ENCODE results near the gene MAT2A. TPM values are rescaled to one million over a fixed set of nuclear protein-coding genes. Genes with fewer than 3 reads are reported as not detected.

MAT2A gene
- total RNA-seq (2014; rRNA removed; shearing (Covaris generic)), result 30.6 and 52.6 TPM in 2 replicates

DNA sequence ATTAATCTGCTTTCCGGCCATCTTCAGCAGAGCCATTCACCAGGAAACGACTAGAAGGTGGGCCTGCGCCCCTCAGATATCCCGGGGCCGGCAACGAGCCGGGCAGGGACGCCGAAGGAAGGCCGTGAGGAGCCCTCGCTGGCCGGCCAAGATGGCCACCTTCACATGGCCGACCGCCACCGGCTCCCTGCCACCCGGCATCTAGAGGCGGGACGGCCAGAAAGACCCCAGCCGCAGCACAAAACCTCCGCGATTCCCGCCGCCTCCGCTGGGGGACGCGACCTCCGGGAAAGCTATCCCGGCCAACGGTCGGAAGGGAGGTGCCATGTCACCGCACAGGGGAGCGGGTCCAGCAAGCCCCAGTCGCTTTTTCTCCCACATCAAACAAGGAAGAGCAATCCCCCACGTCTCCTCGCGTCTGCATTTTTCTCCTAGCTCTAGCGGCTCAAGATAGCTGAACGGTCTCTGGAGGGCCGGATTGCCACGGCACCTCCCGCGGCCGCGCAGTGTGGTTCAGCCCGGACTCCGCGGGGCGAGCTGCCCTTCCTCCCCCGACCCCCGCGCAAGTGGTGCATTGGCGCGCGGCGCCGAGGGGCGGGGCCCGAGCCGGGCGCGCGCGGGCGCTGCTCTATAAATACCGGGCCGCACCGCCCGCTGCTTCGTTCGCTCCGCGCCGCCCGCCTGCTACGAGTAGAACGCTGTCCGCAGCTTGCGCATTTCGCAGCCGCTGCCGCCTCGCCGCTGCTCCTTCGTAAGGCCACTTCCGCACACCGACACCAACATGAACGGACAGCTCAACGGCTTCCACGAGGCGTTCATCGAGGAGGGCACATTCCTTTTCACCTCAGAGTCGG, at the start of gene MAT2A:
Gene MAT2A, plus strand, starts transcription at position 662 of the 854 bp plus-strand sequence. Its CDS starts 120 bp downstream, at position 782.
- DNase-seq (ENCODE audit: low spot score), result peak; percentile 90

- DNase-seq (ENCODE audit: low spot score), result no peak
Observed at GRCh38 chr2:85490861-85491755, 47.9 kb upstream of the MAT2A start.

GRCh38 chr2:85496436-85496835, 42.5 kb upstream of the MAT2A start:
- DNase-seq (ENCODE audit: low spot score), result no peak

GRCh38 chr2:85497944-85498630, 40.9 kb upstream of the MAT2A start:
- DNase-seq (ENCODE audit: low spot score), result no peak

DNA sequence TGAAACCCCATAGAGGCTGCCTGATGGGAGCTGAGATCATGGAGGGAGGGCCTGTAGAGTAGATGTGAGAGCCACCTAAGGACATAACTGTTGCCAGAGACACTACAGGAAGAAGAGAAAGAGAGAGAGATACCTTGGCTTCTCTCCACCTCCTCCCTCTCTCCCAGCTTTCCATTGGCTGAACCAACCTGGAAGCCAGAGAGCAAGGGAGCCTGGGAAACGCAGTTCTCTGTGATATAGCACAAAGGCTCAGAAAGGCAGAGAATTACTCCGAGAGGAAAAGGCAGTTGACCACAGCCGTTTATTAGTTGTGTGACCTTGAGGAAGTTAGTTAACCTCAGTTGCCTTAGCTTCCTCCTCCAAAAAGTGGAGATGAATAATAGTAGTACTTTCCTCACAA, 37.7 kb upstream of the MAT2A start:
- no peak for DNase-seq (ENCODE audit: low spot score)

GRCh38 chr2:85502720-85503119, 36.2 kb upstream of the MAT2A start:
- no peak for DNase-seq (ENCODE audit: low spot score)

- no peak for DNase-seq (ENCODE audit: low spot score)
Observed at GRCh38 chr2:85503168-85503850, 35.7 kb upstream of the MAT2A start.

GRCh38 chr2:85503851-85504777, 34.9 kb upstream of the MAT2A start:
- no peak for DNase-seq (ENCODE audit: low spot score)

GRCh38 chr2:85504778-85505261, 34.1 kb upstream of the MAT2A start:
- peak; percentile 93 for DNase-seq (ENCODE audit: low spot score)

DNA sequence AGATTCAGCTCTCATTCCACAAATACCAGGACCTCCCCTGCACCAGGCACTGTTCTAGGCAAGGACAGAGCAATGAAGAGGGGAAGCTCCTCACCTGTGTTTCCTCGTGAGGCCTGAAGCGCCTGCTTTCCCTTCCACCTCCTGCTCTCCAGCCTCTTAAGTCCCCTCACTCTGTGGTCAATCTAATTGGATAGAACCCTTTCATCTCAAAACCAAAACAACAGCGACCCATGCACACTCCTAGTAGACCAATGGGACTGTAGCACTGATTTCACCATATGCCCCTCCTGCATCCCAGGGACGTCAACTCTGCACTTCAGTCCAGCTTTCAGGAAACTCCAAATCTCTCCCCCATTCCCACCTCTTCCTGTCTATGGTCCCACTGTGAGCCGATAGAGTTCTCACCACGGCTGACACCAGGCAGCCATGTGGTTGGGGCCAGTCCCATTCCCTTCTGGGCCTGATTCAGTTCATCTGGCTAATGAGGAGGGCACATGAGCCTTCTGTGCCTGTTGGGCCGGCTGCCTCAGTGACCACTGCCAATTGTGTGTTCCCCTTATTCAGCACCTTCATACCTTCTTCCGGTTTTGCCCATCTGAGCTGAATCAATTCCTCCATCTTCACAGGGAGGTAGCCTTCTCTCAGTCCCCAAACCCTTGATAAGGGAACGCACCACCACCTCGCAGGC, 33.3 kb upstream of the MAT2A start:
- DNase-seq (ENCODE audit: low spot score), result no peak

- no peak for DNase-seq (ENCODE audit: low spot score)
Observed at GRCh38 chr2:85506768-85507181, 32.2 kb upstream of the MAT2A start.

- DNase-seq (ENCODE audit: low spot score), result no peak
Observed at GRCh38 chr2:85511008-85511811, 27.8 kb upstream of the MAT2A start.

DNA sequence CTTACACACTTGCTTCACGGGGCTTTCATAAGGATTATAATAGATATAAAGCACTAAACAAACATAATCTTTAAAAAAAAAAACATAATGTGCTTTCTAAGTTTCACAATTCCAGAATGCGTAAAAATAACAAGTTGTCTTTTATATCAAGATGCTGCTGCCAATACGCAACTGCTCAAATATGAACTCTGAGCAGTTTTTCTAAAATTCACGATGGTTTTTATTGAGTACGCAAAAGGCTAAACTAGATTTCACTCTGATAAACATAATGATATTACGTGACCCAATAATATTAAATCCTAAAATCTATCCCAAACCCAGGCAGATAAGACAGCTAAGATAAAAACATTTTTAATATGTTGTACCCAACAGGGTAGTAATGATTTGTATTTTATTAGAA, 24.6 kb upstream of the MAT2A start:
- no peak for DNase-seq (ENCODE audit: low spot score)

DNA sequence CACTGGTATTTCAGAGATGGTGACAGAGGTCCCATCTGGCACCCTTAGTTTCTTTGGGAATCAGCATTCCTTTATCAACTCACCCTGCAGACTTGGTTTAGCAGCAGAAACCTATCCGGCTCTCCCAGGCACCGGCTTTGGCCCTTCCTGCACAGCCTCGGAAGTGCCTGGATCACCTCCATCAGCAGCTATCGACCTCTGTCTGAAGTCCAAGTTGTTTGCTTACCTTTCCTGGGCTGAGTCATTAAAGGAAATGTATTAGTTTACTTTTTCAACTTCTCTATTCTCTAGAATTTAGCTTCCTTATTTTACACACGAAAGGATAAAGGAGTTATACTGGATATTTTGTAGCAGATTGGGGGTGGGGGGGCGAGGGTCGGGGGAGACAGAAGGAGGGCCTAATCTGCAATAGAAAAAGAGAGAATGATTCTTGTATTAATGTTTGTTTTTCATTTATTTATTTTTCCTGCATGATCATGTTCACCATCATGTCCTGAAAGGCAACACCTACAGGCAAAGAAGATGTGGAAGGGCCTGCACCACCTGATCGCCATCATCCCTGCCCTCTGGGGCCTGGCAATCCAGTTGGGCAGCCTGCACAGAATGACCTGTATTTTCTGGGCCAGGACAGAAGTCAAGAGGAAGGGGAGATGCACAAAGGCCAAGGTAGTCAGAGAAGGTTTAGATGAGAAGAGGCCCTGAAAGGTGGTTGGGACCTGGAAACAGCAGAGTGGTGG, 22.1 kb upstream of the MAT2A start:
- no peak for DNase-seq (ENCODE audit: low spot score)

DNA sequence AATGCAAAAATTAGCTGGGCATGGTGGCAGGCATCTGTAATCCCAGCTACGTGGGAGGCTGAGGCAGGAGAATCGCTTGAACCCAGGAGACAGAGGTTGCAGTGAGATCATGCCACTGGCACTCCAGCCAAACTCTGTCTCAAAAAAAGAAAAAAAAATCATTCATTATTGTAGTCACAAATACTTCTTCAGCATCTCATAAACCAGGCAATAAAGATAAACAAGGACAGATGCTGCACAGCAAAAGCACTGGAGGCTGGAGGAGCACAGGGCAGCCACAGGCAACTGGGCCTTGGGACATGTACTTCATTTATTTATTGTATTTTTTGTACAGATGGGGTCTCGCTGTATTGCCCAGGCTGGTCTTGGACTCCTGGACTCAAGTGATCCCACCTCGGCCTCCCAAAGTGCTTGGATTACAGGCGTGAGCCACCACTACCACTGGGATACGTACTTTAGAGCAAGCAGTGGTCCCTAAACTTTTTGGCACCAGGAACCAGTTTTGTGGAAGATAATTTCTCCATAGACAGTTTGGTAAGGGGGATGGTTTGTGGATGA, 16.8 kb upstream of the MAT2A start:
- no peak for DNase-seq (ENCODE audit: low spot score)

- DNase-seq (ENCODE audit: low spot score), result no peak
Observed at GRCh38 chr2:85523062-85523902, 15.7 kb upstream of the MAT2A start.

DNA sequence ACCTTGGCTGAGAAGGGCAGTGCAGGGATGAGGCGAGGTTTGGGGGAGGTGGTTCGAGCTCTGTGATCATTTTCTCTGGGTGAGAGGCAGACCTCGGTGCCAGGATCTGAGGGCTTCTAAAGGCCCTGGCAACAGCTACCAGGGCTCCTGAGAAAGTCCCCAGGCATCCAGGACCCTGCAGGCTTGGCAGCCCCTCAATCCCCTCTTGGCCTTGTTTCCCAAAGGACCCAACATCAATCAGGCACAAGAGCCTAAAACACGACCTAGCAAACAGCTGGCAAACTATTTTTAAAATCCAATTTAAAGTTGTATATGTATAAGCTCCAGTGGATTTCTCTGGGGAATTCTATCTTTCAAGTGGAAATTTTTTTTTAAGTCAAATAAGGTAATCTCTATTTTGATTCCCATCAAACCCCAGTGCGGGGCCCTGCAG, 15.0 kb upstream of the MAT2A start:
- no peak for DNase-seq (ENCODE audit: low spot score)
